HG03159 (cell line): ENCODE measurements around the gene CTU2.

ENCODE experiments used
- ATAC-seq: cut with Tn5 transposase; IDR thresholded peaks from one replicate; pipeline ENCODE4 v1.9.1; 2021; ENCODE audit warnings: mild to moderate bottlenecking, moderate library complexity; ENCODE audit not compliant: unreplicated experiment

Gene CTU2

DNA sequence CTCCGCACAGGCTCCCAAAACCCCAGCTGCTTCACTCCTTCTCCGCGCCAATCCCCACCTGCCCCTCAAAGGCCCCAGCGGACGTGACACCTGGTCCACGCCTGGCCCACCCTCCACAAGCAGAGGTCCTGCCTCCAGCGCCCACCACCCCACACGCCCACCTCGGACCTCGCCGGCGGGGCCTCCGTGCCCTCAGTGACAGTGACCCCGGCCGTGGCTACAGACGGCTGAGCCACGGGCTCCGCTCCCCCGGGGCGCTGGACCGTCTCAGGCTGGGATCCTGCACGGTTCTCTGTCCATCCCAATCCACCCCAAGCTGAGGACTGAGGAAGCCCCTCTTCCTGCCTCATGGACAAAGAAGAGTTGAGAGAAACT lies 53.7 kb downstream of the CTU2 start:
- ATAC-seq: no peak

- ATAC-seq: no peak
Measured at GRCh38 chr16:88760424-88761142, 54.3 kb downstream of the CTU2 start.

- no peak for ATAC-seq
Measured at GRCh38 chr16:88761143-88761534, 54.8 kb downstream of the CTU2 start.

DNA sequence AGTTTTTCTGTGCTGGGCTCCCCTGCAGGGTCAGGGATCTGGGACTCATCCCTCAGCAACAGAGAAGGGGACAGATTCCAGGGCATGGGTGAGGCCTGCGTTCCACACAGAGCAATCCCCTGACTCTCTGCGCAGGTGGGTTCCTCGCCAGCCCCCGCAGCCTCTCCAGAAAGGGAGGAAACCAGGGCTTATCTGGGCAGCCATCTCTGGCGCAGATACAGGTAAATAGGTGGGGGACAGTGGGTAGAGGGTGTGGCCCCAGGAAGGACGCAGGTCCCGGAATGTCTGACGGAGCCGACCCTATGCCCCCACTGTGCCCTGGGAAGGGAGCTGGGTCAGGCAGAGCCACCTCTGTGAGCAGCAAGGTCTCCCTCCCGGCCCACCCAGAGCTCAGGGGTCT lies 55.5 kb downstream of the CTU2 start:
- no peak for ATAC-seq

GRCh38 chr16:88762258-88762870 lies 56.1 kb downstream of the CTU2 start:
- ATAC-seq: no peak

DNA sequence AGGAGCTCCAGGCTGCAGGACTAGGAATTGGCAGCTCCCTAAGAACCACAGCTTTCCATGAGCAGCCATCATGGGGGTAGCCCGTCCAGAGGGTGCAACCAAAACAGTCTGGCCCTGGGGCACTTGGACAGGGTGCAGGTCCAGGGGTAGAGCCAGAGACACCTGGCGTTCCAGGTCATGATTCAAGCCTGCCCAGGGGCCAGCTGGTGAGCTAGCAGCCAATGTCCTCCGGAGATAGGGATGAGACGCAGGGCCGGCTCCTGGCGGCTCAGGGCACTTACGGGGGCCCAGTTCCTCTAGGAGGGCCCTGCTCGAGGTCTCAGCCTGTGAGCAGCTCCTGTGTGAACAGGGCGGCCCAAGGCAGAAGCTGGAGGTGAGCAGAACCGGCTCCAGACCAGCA lies 56.6 kb downstream of the CTU2 start:
- ATAC-seq: no peak

DNA sequence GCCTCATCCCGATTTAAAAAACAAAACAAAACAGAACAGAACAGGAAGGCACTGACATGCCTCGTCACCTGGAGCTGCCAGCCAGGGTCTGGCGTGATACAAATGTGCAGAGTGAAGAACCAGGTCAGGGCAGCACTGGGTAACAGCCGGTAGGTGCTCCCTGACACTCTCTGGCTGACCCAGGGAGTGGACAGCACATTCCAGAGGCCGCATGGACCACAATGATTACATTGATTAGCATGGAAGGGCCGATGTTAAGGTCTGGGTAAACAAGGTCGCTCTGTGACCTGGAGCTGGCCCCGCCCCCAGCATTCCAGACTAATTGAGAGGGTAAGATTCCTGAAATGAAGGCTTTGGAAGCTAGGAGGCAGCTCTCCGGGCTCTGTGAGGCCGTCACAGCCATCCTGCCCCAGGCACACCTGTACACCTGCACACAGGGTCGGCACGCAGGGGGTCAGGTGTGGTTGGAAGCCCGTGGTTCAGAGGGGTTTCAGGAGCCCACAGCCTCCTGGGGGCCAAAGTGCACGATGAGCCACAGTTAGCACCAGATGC lies 57.3 kb downstream of the CTU2 start:
- ATAC-seq: no peak

GRCh38 chr16:88764080-88764479 lies 57.8 kb downstream of the CTU2 start:
- no peak for ATAC-seq

- no peak for ATAC-seq
Measured at GRCh38 chr16:88764913-88765349, 58.6 kb downstream of the CTU2 start.
